Mesenchymal stem cell (in vitro differentiated cells and primary cell): ENCODE results near the gene HNRNPH1.
A peak's percentile ranks its signal among the peaks of the same experiment; 100 is the strongest.

Source experiments
- DNase-seq: peaks from one replicate; pipeline ENCODE4 v3.0.0-alpha.2; 2013
- H2AFZ ChIP-seq: one replicate; pipeline ENCODE4 v1.6.1; 2013; ENCODE audit warnings: low read depth, mild to moderate bottlenecking, control low read depth, inconsistent platforms, low read length, moderate library complexity
- H2AK5ac ChIP-seq: 2 replicates; pipeline ENCODE4 v1.6.1; 2013; ENCODE audit warnings: low read length, moderate library complexity, mild to moderate bottlenecking, inconsistent platforms; ENCODE audit not compliant: severe bottlenecking
- H2BK120ac ChIP-seq: one replicate; pipeline ENCODE4 v1.6.1; 2013; ENCODE audit warnings: low read depth, mild to moderate bottlenecking, inconsistent platforms, low read length, moderate library complexity
- H2BK12ac ChIP-seq, 2 experiments: one replicate each; pipeline ENCODE4 v1.6.1; 2013; ENCODE audit warnings: inconsistent platforms in 2 of 2, low read length in 2 of 2, mild to moderate bottlenecking in 2 of 2, moderate library complexity in 2 of 2, control low read depth in 1 of 2
- H2BK15ac ChIP-seq: one replicate; pipeline ENCODE4 v1.6.1; 2013; ENCODE audit warnings: mild to moderate bottlenecking, low read depth, inconsistent platforms; ENCODE audit not compliant: poor library complexity, severe bottlenecking
- H2BK5ac ChIP-seq: 2 replicates; pipeline ENCODE4 v1.6.1; 2013; ENCODE audit warnings: low read depth, mild to moderate bottlenecking, low read length, control low read depth, inconsistent platforms; ENCODE audit not compliant: poor library complexity, severe bottlenecking
- H3K14ac ChIP-seq, 2 experiments: one replicate each; pipeline ENCODE4 v1.6.1; 2013; ENCODE audit warnings: inconsistent platforms in 2 of 2, low read length in 2 of 2, control low read depth in 1 of 2, mild to moderate bottlenecking in 1 of 2, moderate library complexity in 1 of 2
- H3K18ac ChIP-seq, 2 experiments: one replicate each; pipeline ENCODE4 v1.6.1; 2013; ENCODE audit warnings: inconsistent platforms in 2 of 2, low read length in 2 of 2, control low read depth in 1 of 2, low read depth in 1 of 2, mild to moderate bottlenecking in 1 of 2
- H3K23ac ChIP-seq, 2 experiments: one replicate each; pipeline ENCODE4 v1.6.1; 2013; ENCODE audit warnings: inconsistent platforms in 2 of 2, low read length in 2 of 2, mild to moderate bottlenecking in 2 of 2, moderate library complexity in 2 of 2, control low read depth in 1 of 2
- H3K27ac ChIP-seq: 2 replicates; pipeline ENCODE4 v1.5.1; 2013; ENCODE audit warnings: mild to moderate bottlenecking, moderate library complexity, low read length, control low read depth, inconsistent platforms; ENCODE audit not compliant: poor library complexity, severe bottlenecking
- H3K27me3 ChIP-seq, 2 experiments: 2 replicates each; pipeline versions ENCODE4 v1.6.1 to v1.7.0; 2013; ENCODE audit warnings: low read length in 2 of 2, mild to moderate bottlenecking in 2 of 2, moderate library complexity in 2 of 2, control low read depth in 1 of 2, inconsistent platforms in 1 of 2; ENCODE audit not compliant: control insufficient read depth in 1 of 2, insufficient read depth in 1 of 2
- H3K36me3 ChIP-seq, 2 experiments: 2 replicates each; pipeline versions ENCODE4 v1.6.1 to v1.7.0; 2013; ENCODE audit warnings: low read length in 2 of 2, control low read depth in 1 of 2, inconsistent platforms in 1 of 2, low read depth in 1 of 2, mild to moderate bottlenecking in 1 of 2; ENCODE audit not compliant: insufficient read depth in 2 of 2, control insufficient read depth in 1 of 2
- H3K4ac ChIP-seq, 2 experiments: one replicate each; pipeline ENCODE4 v1.6.1; 2013; ENCODE audit warnings: inconsistent platforms in 2 of 2, low read length in 2 of 2, mild to moderate bottlenecking in 2 of 2, moderate library complexity in 2 of 2, control low read depth in 1 of 2, low read depth in 1 of 2
- H3K4me1 ChIP-seq: 2 replicates; pipeline ENCODE4 v1.6.1; 2013; ENCODE audit warnings: low read depth, low read length, control low read depth; ENCODE audit not compliant: control insufficient read depth, insufficient read depth
- H3K4me2 ChIP-seq: 2 replicates; pipeline ENCODE4 v1.6.1; 2013; ENCODE audit warnings: low read length, mild to moderate bottlenecking, inconsistent platforms; ENCODE audit not compliant: poor library complexity, severe bottlenecking
- H3K4me3 ChIP-seq, 2 experiments: 2 replicates each; pipeline versions ENCODE4 v1.5.1 to v1.7.0; 2013; ENCODE audit warnings: low read length in 2 of 2, mild to moderate bottlenecking in 2 of 2, control low read depth in 1 of 2, low read depth in 1 of 2; ENCODE audit not compliant: insufficient read depth in 1 of 2
- H3K79me1 ChIP-seq: replicated peaks from 2 replicates; pipeline ENCODE4 v1.6.1; 2013; ENCODE audit warnings: mild to moderate bottlenecking, control low read depth, low read length, inconsistent platforms; ENCODE audit not compliant: poor library complexity, severe bottlenecking
- H3K9ac ChIP-seq: 2 replicates; pipeline ENCODE4 v1.7.0; 2013; ENCODE audit warnings: mild to moderate bottlenecking, low read length, moderate library complexity
- H3K9me3 ChIP-seq: 2 replicates; pipeline ENCODE4 v1.7.0; 2013; ENCODE audit warnings: mild to moderate bottlenecking, low read length; ENCODE audit not compliant: control insufficient read depth
- H4K8ac ChIP-seq: one replicate; pipeline ENCODE4 v1.6.1; 2013; ENCODE audit warnings: inconsistent platforms, mild to moderate bottlenecking, low read length, moderate library complexity
- H4K91ac ChIP-seq: one replicate; pipeline ENCODE4 v1.6.1; 2013; ENCODE audit warnings: mild to moderate bottlenecking, low read length, inconsistent platforms
- WGBS: methylation state at CpG from one replicate; pipeline ENCODE4 v1.1.7; 2013; ENCODE audit warnings: mixed read lengths; 5-methylcytosine and 5-hydroxymethylcytosine counted together

HNRNPH1 gene

DNA sequence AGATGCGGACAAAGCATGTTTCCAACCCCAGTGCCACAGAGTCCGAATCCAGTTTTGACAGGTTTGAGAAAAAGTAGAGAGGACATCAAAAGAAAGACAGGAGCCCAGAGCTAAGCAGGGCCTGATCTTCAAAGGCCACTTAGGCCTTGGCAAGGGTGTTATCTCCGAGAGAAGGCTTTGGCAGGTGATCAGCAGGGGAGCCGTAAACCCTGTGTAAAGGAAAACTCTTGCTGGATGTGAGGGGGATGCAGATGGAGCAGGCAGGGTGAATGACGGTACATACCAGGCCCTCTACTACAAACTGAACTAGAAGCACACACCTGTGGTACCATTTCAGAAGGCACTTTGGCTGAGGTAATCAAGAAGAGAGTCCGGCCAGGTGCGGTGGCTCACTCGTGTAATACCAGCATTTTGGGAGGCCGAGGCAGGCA, 1.4 kb upstream of the HNRNPH1 start:
- H2AFZ ChIP-seq = no peak overlapping the region
- H3K27me3 ChIP-seq = no peaks in the 10 kb centered on the region
- peak overlapping the region; percentile 5 for H2AK5ac ChIP-seq
- peak overlapping the region; percentile 99 for H4K8ac ChIP-seq
- H3K4ac ChIP-seq = peak overlapping the region; percentile 47 to 49
- peak overlapping the region; percentile 98 for H4K91ac ChIP-seq
- peak overlapping the region in 1 of 2 experiments; percentile 99 for H3K4me3 ChIP-seq
- peak overlapping the region; percentile 100 for H3K9ac ChIP-seq
- H3K4me2 ChIP-seq = peak overlapping the region; percentile 81
- peaks cover 3 to 27% of the 10 kb centered on the region in 2 experiments for H3K36me3 ChIP-seq
- H3K79me1 ChIP-seq = peaks cover 1% of the 10 kb centered on the region
- H3K18ac ChIP-seq = no peak overlapping the region
- DNase-seq = no peak
- H2BK12ac ChIP-seq = peak overlapping the region in 1 of 2 experiments; percentile 71
- H2BK15ac ChIP-seq = peak overlapping the region; percentile 33
- H3K4me1 ChIP-seq = peaks cover 15% of the 10 kb centered on the region
- H3K23ac ChIP-seq = peak overlapping the region in 1 of 2 experiments; percentile 6
- no peak overlapping the region for H2BK5ac ChIP-seq
- H3K14ac ChIP-seq = no peak overlapping the region
- WGBS = 93% methylated on average over 9 of the region's 9 CpGs
- H3K9me3 ChIP-seq = no peaks in the 10 kb centered on the region
- peak overlapping the region; percentile 13 for H3K27ac ChIP-seq
- H2BK120ac ChIP-seq = no peak overlapping the region

DNA sequence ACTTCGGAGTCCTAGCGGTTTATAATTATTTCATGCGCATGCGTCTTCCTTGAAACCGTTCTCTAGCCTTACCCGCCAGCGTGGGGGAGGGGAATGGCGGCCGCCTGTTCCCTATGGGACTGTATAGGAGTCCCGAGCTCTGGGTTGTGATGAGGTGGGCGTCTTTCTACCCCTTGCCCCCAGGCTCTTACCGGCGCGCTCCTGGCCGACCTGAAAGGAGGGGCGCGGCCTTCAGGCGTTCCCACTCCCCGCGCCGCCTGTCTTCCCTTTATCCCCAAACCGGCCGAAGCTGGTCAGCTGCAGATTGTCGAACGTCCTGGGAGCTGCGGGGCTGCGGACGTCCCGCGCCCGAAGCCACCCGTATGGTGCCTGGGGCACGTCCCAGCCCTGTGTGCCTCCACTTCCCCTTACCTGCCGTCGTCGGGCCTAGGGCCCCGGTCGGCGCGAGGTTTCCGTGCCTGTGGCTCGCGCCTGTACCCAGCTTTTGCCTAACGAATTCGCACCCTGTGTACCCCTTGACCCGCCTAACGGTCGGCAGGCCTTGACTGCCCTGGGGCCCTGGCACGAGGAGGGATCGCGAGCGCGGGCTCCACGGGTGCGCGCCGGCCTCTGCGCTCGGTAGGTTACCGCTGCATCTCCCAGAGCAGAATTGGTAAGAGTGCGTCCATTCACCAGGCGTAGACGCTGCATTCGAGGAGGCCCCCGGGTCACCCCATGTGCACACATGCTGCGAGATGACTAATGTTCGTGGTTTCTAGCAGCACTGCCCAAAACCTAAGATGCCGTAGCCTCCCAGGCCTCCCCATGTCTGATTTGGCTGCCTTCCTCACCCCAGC, 653 bp upstream of the HNRNPH1 start:
- Histone ChIP-seq H2BK12ac (peak overlapping the region; percentile 1 to 11), H3K4me1 (peaks cover 15% of the 10 kb centered on the region), H3K79me1 (peaks cover 1% of the 10 kb centered on the region), H3K23ac (peak overlapping the region in 1 of 2 experiments; percentile 6), H3K4me3 (peak overlapping the region; percentile 62 to 99), H2BK15ac (peak overlapping the region; percentile 82), H3K27me3 (no peaks in the 10 kb centered on the region), H2BK120ac (peak overlapping the region; percentile 94), H4K8ac (peak overlapping the region; percentile 99), H3K18ac (peak overlapping the region; percentile 93 to 98), H3K27ac (peak overlapping the region; percentile 93), H2AFZ (peak overlapping the region; percentile 87), H4K91ac (peak overlapping the region; percentile 98), H3K14ac (peak overlapping the region in 1 of 2 experiments; percentile 22), H2AK5ac (peak overlapping the region; percentile 92), H3K4me2 (peak overlapping the region; percentile 81), H3K4ac (peak overlapping the region; percentile 49 to 89), H2BK5ac (peak overlapping the region; percentile 87), H3K9ac (peak overlapping the region; percentile 100), H3K36me3 (peaks cover 3 to 34% of the 10 kb centered on the region in 2 experiments), H3K9me3 (no peaks in the 10 kb centered on the region)
- DNase-seq = peak; percentile 81
- WGBS = 24% methylated on average over 66 of the region's 68 CpGs

DNA sequence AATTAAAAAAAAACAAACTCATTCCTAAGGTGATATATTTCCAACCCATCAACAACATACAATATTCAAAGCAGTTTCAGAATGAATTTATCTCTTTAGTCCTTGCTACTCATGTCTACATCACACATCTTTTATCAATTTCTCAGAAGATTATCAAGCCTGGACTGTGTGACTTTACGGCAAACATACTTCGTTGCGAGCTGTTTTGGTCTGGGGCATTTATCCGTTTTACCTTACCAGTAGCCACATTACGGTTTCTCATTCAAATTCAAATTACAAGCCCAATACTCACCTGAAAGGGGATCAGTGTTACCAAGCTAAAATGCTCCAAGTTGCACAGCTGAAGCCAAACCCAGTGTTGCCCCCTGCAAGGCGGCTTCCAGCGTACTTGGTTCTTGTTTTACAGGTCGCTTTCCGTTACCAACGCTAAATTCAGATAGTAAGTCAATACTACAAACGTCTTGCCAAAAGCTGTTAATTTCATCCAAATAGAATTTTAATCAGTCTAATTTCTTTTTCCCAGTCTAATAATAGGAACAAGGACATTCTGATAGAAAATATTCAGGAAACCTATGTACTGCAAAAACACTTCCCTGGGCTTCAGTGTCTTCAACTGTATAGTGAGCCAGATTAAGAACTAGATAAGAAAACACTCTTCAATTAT, 1.8 kb downstream of the HNRNPH1 start:
- H2BK15ac ChIP-seq = no peak overlapping the region
- H3K14ac ChIP-seq = no peak overlapping the region
- no peak overlapping the region for H3K18ac ChIP-seq
- H3K27ac ChIP-seq = no peak overlapping the region
- no peak for DNase-seq
- 33% methylated on average over 8 of the region's 11 CpGs for WGBS
- peaks cover 9 to 59% of the 10 kb centered on the region in 2 experiments for H3K36me3 ChIP-seq
- H2BK120ac ChIP-seq = no peak overlapping the region
- H3K4ac ChIP-seq = no peak overlapping the region
- H2AFZ ChIP-seq = no peak overlapping the region
- no peak overlapping the region for H2BK5ac ChIP-seq
- no peak overlapping the region for H3K23ac ChIP-seq
- no peak overlapping the region for H4K91ac ChIP-seq
- H3K79me1 ChIP-seq = peaks cover 3% of the 10 kb centered on the region
- H3K4me2 ChIP-seq = peak overlapping the region; percentile 89
- H2AK5ac ChIP-seq = no peak overlapping the region
- no peak overlapping the region for H2BK12ac ChIP-seq
- H4K8ac ChIP-seq = no peak overlapping the region
- peak overlapping the region; percentile 91 for H3K9ac ChIP-seq
- peak overlapping the region; percentile 68 to 82 for H3K4me3 ChIP-seq
- H3K9me3 ChIP-seq = no peaks in the 10 kb centered on the region
- peaks cover 14% of the 10 kb centered on the region for H3K4me1 ChIP-seq
- no peaks in the 10 kb centered on the region for H3K27me3 ChIP-seq
